Inflammatory macrophage treated with lipopolysaccharide for 1 hour (primary cell): ENCODE measurements around the gene ACTR8.

ENCODE experiments used
- DNase-seq, 2 donors: peaks; one replicate each; pipeline ENCODE4 v3.0.0-alpha.2; 2020 to 2022

ACTR8 gene

DNA sequence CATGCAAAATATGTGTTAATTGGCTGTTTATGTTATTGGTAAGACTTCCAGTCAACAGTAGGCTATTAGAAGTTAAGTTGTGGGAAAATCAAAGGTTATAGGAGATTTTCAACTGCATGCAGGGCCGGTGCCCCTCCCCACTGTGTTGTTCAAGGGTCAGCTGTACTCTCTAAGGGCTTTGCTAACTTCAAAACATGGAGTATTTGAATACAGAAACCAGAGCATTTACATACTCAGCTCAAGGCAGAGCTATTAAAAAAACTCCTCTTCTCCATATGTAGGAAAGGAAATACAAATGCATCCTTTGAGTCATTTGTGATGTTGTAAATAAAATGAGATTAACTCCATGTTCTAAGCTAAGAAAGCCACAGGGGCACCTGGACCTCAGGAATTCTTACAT lies 18.8 kb downstream of the ACTR8 start:
- no peak for DNase-seq

DNA sequence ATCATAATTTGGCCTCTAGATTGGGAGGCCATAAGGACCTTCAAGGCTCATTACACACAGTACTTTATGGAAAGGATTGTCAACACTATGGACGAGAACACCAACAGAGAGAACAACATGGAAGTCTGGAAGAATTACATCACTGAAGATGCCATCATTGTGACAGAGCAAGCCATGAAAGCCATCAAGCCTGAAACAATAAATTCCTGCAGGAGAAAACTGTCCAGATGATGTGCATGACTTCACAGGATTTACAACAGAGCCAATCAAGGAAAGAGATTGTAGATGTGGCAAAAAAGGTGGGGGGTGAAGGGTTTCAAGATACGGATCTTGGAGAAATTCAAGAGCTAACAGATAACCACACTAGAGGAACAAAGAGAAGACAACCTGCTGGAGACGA lies 19.7 kb downstream of the ACTR8 start:
- no peak for DNase-seq

DNA sequence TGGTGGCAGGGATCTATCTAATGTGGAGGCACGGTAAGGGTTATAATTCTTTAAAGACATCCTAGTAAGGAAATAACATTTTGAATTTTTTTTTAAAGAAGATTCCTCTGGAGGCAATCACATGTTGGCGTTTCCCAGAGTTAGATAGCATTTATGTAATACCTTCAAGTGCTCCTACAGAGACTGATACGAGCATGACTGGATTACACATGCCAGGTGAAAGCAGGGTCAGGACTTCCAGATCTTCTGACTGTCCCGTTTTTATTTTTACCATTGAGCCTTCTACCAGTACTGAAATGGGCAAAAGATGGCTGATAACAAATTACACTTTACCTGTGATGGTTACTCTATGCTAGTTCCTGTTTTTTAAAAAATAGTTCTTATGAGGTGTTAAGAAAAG lies 21.8 kb downstream of the ACTR8 start:
- no peak for DNase-seq

DNA sequence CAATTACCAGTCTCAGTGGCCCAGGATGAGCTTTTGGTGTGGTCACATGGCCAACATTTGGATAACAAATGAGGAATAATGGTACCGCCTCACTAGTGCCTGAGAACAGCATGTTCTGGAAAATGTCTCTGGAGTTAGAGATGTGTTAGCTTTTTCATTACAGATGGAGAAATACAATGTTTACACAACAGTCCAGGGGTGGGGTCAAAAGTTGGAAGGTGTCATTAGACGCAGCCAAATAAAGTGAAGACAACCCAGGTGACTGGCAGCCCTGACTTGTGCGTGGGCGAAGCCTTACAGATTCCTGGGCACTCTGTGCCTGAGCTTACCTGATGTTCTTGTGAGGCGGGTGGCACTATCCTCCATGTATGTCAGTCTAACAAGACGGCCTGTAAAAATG lies 22.8 kb downstream of the ACTR8 start:
- no peak for DNase-seq

DNA sequence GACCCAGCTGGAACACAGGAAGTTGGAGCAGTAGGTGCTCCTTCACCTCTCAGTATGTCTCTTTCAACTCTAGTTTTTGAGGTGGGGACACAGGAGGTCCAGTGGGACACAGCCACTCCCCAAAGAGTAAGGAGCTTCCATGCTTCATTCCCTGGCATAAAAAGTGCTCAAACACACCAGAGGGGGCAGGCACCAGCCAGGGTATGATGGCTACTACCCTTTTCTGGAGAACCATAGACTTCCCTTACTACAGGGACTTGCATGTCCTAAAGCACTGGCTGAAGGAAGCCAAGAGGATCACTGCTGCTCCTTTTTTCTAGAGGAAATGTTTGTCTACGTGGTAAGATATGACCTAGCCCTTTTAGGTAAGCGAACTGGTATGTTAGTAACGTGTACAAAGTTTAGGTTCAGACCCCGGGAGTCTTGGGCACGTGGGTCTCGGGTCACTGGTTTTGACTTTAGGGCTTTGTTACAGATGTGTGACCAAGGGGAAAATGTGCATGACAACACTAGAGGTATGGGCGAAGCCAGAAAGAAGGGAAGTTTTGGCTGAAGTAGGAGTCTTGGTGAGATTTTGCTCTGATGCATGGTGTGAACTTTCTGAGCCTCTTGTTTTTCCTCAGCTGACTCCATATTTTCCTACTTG lies 23.7 kb downstream of the ACTR8 start:
- no peak for DNase-seq

DNA sequence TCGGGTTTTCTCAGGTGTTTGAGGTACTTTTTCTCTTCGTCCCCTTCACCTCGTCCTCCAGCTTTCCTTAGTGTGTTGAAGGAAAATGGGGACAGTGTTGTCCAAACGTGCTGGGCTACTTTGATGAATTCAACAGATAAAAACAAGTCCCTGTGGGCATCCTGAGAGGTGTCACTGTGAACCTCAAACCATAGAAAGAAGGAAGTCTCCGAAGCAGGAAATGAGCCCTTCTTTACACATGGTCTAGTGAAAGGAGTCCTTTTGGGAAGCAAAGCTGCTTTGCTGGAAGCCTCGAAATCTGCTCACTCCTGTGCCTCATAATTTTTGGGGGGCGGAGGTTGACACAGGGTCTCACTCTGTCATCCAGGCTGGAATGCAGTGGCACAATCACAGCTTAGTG lies 25.0 kb downstream of the ACTR8 start:
- no peak for DNase-seq

DNA sequence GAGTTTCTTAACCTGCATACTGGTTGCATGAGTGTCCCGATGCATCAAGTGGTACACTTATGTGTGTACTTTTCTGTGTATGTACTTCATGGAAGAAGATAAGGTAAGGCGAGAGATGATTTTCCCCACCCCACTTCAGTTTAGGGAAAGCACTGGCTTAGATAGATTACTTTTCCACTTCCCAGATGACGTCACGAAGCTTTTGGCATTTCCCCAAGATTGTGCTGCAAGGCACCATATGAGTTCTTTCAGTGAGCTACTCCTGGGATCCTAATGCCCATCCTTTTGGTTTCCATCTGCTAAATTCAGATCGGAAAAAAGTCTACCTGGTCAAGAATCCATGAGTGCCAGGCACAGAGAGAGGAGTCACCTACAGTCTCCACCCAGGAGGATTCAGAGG lies 31.1 kb downstream of the ACTR8 start:
- peak; percentile 14 to 40 for DNase-seq

DNA sequence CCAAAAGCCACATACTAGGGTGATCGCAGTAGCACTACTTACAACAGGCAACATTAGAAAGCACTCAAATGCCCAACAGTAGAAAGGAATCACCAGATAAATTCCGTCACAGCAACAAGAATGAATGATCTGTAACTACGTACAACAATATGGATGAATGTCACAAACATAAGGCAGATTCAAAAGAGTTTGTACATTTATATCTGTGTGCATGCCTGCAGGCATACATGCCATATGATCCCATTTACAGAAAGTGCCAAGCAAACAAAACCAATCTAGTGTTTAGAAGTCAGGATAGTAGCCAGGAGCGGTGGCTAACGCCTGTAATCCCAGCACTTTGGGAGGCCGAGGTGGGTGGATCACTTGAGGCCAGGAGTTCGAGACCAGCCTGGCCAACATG lies 32.0 kb downstream of the ACTR8 start:
- no peak for DNase-seq

DNA sequence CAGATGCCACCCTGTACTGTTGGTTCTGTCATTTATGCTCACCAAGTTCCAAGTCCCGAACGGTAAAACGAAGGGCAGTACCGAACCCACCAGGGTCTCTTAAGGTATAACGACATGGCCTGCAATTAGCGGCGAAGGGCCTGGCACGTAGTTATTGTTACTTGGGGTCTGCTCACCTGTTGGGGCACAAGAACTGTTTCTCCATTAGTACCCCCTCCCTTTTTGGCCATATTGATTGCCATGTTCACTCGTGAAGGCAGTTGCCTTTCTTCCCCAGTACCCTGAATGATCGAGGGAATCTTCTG lies 35.1 kb downstream of the ACTR8 start:
- DNase-seq: no peak

DNA sequence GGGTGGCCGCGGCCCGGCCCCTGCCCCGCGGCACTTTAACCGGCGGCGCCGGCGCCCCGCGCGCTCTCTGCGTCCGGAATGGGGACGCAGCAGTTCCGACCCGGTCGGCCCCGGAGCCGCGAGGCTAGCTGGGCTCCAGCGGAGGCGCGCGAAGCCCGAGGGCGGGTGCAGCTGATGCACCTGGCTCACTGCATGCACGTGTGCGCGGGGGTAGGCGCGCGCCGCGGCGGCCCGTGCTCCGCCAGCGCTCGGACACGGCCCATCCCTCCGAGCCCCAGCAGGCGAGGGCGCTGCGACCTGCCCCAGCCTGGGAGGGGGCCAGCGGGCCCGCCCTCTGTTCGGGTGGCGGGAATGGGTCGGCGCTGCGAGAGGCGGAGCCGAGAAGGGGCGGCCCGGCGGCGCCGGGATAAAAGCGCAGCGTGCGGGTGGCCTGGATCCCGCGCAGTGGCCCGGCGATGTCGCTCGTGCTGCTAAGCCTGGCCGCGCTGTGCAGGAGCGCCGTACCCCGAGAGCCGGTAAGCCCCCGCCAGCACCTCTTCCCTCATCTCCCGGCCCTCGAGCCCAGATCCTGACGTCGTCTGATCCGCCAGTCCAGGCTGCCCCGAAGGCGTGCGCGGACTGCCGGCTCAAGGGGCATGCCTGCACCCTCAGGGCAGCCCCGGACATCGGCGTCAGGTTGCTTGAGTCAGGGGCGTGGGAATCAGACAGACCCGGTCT lies 35.7 kb downstream of the ACTR8 start, which contains the start of the genes CHDH and IL17RB:
CHDH (minus strand) TSS at position 286 of the 717 bp plus-strand sequence. CDS start 22,411 bp downstream, outside the sequence.
IL17RB (plus strand) TSS at position 435 of the 717 bp plus-strand sequence; CDS start at position 456, 21 bp downstream.
- no peak for DNase-seq

DNA sequence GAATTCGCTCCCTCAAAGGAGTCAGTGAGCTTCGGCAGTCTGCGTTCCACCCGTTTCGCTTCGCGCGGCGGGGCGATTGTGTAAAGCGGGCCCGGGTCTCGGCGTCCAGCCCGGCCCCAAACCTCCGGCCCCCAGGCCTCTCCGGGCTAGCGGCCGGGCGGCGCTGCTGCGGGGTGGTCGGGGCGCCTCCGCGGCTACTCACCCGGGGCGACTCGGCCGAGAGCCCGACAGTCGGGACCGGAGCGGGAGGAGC lies 36.1 kb downstream of the ACTR8 start:
- DNase-seq: no peak

DNA sequence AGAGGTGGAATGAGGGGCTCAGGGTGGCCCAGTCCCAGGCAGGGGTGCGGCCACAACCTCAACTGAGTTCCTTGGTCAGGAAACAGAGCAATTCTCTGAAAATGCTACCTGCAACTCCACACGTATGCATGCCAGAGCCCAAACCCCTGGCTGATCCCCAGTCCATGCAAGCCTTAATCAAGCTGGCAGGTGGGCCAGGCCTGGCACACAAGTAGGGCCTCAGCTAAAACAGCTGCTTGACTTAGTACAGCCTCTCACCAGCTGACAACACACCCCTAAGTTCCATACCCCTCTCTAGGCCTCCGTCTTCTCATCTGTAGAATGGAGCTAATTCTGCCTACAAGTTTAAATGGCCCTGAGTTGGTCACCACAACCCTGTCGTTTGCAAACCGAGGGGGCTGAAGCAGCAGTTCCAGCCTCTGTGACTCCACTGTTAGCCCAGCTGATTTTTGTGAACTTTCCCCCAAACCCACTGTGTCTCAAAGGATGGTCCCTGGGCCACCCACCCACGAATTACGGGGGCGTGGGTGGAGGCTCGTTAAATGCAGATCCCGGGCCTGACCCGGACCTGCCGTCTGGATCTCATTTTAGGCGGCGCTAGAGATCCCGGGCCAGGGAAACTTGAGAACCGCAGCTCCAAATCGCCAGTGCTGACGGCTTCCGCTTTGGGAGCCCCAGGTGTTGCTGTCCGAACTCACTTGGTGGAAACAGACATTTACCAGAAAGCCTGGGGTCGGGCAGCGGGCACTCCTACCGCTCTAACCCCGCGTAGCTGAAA lies 36.7 kb downstream of the ACTR8 start:
- peak; percentile 27 to 30 for DNase-seq

DNA sequence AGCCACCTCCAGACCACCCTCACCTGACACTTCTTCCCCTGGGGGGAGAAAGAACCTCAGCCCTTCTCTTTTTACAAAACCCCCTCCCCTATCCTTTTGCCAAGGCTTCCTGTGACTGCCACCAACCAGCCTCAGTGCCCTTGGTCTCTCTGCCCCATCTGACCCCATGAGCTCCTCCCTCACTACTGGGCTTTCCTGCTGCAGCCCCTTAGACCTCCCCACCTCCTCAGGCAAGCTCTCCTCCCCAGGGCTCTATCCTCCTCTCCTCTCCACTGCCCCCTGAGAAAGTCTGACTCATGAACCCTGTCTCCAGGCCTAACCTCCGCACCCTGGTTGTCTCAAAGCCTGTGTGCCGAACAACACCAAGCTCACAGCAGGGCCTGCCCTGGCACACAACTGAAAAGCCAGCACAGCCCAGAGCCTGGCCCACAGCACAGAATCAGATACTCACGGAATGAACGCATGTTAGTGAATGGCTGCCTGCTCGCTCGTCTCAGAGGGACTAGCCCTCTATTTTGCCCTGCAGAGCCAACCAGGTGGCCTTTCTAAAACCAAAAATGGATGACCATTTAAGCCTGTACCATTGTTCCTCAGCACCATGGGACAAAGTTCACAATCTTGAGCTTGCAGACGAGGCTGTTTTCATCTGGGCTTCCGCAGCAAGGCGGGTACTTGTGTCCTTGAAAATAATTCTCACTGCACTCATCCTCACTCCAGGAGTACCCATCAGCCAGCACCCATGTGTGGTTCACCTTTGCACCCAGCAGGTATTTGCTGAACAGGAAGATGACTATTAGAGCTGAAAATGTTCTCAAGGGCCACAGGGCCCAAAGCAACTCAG lies 37.5 kb downstream of the ACTR8 start:
- no peak for DNase-seq

DNA sequence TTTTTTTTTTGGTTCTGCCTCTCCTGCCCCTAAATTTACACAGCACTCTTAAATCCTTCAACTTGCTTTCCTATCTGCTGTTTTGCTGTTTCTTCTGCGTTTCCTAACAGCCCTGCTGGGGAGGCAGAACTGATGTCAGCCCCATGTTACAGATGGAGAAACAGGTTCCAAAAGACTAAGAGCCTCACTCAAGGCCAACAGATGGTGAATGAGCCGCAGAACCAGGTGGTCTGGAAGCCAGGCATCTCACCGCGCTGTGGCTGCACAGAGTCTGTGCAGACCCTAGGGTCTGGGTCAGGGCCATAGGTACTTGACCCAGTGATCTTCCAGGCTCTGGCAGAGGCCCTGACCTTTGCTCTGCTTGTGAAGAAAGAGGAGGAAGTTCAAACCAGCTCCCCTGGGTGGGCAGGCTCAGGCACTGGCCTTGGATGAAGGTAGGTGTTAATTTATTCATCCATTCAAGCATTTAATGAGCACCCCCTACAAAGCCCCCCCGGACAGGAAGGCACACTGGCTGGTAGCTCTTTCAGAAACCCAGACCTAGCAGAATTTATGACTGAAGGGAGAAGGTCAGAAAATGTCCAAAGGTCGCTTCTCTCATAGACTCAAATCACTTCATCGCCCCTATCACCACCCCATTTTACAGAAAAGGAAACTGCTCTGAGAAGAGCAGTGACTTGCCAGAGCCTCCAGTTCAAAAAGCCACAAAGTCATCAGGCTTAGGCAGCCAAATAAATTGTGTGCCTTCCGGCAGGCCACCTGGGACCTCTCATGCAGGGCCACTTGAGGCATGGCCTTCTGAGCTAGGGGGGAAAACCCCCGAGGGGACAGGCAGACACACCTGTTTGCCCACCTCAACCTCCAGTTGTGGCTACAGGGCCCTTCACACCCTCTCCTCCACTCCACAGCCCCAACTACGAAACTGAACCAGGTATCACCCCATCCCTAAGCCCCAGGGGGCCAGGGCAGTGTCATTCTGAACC lies 38.5 kb downstream of the ACTR8 start:
- peak in 1 of 2 donors; percentile 16 for DNase-seq

DNA sequence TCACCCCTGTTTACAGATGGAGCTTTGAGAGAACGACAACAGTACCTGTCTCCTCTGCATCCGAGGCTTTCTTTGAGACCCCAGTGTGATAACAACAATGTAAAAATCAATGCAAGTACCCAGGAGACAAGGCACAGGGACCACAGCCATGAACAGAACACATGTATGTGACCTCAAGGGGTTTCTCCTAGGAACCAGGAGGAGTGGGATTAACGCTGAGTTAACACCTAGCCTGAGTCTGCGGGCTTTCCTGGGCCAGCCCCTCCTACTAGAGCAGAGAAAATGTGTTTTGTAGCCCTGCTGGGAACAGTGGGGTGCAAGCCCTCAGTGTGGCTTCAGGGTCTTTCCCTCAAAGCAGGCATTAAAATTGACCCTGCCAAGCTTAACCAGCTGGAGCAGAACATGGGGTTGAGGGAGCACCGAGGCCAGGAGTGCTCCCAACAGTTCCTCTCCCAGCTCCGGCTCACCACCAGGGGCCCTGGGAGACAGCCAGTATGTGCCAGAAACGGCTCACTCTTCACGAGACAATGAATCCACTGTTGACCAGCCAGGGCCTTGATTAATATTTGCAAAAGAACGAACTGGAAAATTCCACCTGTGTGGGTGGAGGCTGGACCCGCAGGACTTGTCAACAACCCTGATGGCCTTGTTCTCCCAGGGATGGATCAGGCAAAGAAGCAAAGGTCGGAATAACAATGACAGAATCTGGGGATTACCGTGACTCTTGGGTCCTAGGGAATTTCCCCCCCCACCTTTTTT lies 39.3 kb downstream of the ACTR8 start:
- peak in 1 of 2 donors; percentile 73 for DNase-seq

DNA sequence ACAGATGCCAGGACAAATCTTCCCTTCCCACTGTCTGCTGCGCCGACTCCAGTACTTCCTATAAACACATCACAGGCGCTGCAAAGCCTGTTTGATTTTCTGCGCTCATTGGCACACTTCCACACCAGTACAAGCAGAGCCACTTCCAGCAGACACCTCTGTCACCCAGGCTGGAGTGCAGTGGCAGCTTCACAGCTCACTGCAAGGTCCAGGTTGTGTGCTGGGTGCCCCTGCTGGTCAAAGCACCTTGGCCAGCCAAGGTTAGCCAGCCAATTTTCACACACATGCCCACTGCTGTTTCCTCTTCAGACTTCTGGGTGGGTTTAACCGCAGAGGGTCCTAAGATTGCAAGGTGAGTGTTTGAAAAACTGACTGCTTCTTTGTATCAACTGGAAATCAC lies 40.7 kb downstream of the ACTR8 start:
- DNase-seq: no peak

DNA sequence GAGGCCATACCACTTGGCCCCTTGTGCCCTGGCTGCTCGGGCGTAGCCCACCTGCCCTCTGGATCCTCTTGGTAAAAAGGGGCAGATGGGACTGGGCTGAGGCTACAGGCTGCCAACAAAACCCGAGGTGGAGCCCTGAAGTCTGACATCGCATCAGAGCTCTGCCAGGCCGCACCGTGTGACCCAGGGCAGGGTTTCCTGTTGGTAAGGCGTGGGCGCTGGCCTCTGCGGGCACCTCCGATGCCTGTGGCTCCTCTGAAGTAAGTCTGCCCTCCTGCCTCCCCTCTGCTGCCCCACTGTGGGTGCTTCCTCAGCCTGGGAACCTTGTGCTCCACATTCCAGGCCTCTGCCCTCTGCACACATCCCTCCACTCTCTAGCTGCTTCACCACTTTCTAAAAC lies 44.6 kb downstream of the ACTR8 start:
- DNase-seq: peak; percentile 53 to 65

DNA sequence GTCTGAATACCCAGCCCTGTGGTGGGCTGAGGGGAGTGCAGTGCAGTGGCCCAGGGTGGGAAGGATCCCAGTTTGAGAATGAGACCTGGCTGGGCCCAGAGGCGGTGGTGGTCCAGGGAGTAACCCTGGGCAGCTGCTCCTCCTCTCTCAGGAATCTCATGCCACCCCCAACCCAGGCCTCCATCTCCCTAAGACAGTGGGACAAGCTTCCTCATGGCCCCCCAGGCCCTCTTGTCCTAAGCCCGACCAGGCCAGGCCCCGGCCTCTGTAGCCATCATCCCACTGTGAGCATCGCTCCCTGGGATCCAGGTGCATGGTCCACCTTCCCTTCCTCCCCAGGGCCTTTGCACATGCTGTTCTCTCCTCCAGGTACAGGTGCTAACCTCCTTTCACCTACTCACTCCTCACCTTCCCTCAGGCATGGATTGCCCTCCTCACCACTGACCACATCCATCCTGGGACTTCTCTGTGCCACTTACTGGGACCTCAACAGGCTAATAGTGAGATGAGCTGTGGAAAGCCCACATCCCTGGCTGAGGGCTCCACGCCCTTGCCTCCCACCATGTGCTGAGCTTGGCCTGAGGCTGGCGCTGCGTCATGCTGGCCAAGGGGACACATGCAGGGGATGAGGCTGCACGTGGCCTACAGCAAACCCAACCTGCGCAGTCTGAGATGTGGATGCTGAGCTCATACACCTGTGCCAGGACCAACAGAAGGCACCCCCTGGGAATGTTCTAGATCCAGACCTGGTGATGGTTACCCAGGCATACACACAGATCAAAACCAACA lies 45.7 kb downstream of the ACTR8 start:
- no peak for DNase-seq

DNA sequence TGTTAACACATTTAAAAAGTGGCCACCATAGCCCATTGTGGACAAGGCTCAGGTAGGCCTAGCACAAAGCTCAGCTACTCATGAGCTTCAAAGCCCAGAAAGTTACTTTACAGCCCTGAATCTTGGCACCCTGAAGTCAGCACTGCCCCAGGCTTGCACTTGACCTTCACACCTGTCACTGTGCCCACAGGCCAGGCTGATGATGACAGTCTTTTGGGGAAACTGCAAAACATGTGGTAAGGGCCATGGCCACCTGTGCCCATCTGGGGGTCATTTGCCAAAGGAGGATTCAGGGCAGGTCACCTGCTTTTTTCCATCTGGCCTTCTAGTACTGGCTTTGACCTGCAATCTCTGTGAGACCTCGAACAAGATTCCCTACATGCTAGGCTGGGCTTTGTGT lies 46.7 kb downstream of the ACTR8 start:
- no peak for DNase-seq

DNA sequence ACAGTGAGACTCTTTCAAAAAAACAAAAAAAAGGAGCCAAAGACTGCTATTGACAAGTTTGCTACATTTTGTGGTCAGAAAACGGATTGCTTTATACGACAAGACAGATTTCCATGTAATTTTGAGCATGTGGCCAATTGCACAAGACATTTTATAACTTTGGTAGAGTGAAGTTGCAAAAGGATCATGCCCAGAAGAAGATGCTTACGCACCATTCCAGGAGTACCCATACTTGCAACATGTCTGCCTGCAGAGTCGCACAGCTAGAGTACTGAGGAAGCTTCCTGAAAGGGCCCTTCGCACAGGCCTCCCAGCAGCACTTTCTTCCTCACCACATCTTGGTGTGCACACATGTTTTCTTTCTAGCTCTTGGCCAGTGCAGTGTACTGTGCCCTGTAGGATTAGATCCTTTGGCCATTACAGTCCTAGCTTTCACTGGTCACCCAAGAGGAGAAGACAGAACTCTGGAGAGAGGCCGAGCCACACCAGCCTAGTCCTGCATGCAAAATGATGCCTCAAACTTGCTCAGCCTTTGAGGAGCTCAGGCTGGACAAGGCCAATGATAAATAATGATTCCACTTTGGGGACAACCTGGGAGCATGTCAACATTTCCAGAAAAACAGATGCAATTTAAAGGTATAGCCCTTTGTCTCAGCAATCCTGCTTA lies 47.4 kb downstream of the ACTR8 start:
- peak; percentile 93 to 98 for DNase-seq
